K562 (cell line): ENCODE results near the gene HOXB7. TPM values are rescaled to one million over a fixed set of nuclear protein-coding genes. Genes with fewer than 3 reads are reported as not detected.
A peak's percentile ranks its signal among the peaks of the same experiment; 100 is the strongest.

Experiments used
- ADNP ChIP-seq: fragments of 200-800 bp; sonication (Bioruptor generic); IDR thresholded peaks from 2 replicates; pipeline ENCODE4 v1.6.1; 2016; ENCODE audit warnings: missing genetic modification characterization, missing compliant biosample characterization
- ARNT ChIP-seq, 2 experiments: fragments of 450-650 bp; IDR thresholded peaks; 2 replicates each; pipeline ENCODE4 v1.6.1; 2016; ENCODE audit warnings: mild to moderate bottlenecking in 1 of 2
- CREB1 ChIP-seq, 2 experiments: sonication (generic) in 1 of 2; formaldehyde crosslinking in 1 of 2; IDR thresholded peaks; 2 replicates each; pipeline versions ENCODE4 v1.6.1 to v1.8.0; 2012 to 2022; ENCODE audit warnings: inconsistent platforms in 1 of 2, mild to moderate bottlenecking in 1 of 2, missing genetic modification reagents in 1 of 2, moderate library complexity in 1 of 2
- ELK3 ChIP-seq: fragments of 450-650 bp; formaldehyde crosslinking; IDR thresholded peaks from 2 replicates; pipeline ENCODE4 v1.4.0; 2020; ENCODE audit warnings: mild to moderate bottlenecking
- ETS2 ChIP-seq: IDR thresholded peaks from 2 replicates; pipeline ENCODE4 v1.6.1; 2016; ENCODE audit warnings: borderline replicate concordance, missing genetic modification characterization, mild to moderate bottlenecking, moderate library complexity, missing compliant biosample characterization; ENCODE audit not compliant: poor library complexity, severe bottlenecking
- GTF3C2 ChIP-seq: IDR thresholded peaks from 3 replicates; pipeline ENCODE4 v1.6.1; 2011; ENCODE audit warnings: borderline replicate concordance, mild to moderate bottlenecking, moderate library complexity; ENCODE audit not compliant: insufficient read length; ENCODE audit errors: extremely low read depth
- HMG20A ChIP-seq: fragments of 450-650 bp; formaldehyde crosslinking; conservative IDR thresholded peaks from 2 replicates; pipeline ENCODE4 v1.4.0; 2020; ENCODE audit warnings: mild to moderate bottlenecking, mixed read lengths
- IRF2 ChIP-seq: sonication (generic); formaldehyde crosslinking; IDR thresholded peaks from 2 replicates; pipeline ENCODE4 v1.8.1; 2022; ENCODE audit warnings: mild to moderate bottlenecking, missing genetic modification reagents
- MEF2A ChIP-seq: IDR thresholded peaks from 2 replicates; pipeline ENCODE4 v1.6.1; 2011; ENCODE audit warnings: low read depth, mild to moderate bottlenecking, low read length, moderate library complexity; ENCODE audit not compliant: control insufficient read depth
- NCOA4 ChIP-seq: fragments of 450-650 bp; IDR thresholded peaks from 2 replicates; pipeline ENCODE4 v1.6.1; 2018; ENCODE audit warnings: mild to moderate bottlenecking; ENCODE audit not compliant: partially characterized antibody
- NFATC3 ChIP-seq: fragments of 450-650 bp; IDR thresholded peaks from 2 replicates; pipeline ENCODE4 v1.6.1; 2017; ENCODE audit warnings: mild to moderate bottlenecking
- NRF1 ChIP-seq, 2 experiments: fragments of 450-650 bp; IDR thresholded peaks in 1 of 2; conservative IDR thresholded peaks in 1 of 2; 2 replicates each; pipeline ENCODE4 v1.6.1; 2014; ENCODE audit warnings: mild to moderate bottlenecking in 2 of 2
- POLR3G ChIP-seq: IDR thresholded peaks from 2 replicates; pipeline ENCODE4 v1.6.1; 2011; ENCODE audit not compliant: insufficient read length, insufficient replicate concordance; ENCODE audit errors: extremely low read depth
- RFX5 ChIP-seq: IDR thresholded peaks from 2 replicates; pipeline ENCODE4 v1.6.1; 2011; ENCODE audit warnings: low read depth, mild to moderate bottlenecking, improper control_type of control experiment, low read length
- SNAPC5 ChIP-seq: fragments of 250-450 bp; sonication (Bioruptor Pico); IDR thresholded peaks from 2 replicates; pipeline ENCODE4 v1.8.0; 2021; ENCODE audit warnings: moderate library complexity, mild to moderate bottlenecking, inconsistent platforms
- TSHZ1 ChIP-seq: fragments of 250-450 bp; sonication (Bioruptor Pico); IDR thresholded peaks from 2 replicates; pipeline ENCODE4 v1.4.0; 2020; ENCODE audit warnings: mild to moderate bottlenecking, moderate library complexity
- WHSC1 ChIP-seq: IDR thresholded peaks from one replicate; pipeline ENCODE4 v1.6.1; 2012; ENCODE audit warnings: low read length, control low read depth, inconsistent platforms
- ZFPM2 ChIP-seq: fragments of 250-450 bp; sonication (Bioruptor Pico); IDR thresholded peaks from 2 replicates; pipeline ENCODE4 v1.5.1; 2022; ENCODE audit warnings: mild to moderate bottlenecking
- ZNF431 ChIP-seq: sonication (generic); formaldehyde crosslinking; IDR thresholded peaks from 2 replicates; pipeline ENCODE4 v1.8.0; 2022; ENCODE audit warnings: mild to moderate bottlenecking, missing genetic modification reagents
- ZNF551 ChIP-seq: fragments of 250-450 bp; sonication (Bioruptor Pico); IDR thresholded peaks from 2 replicates; pipeline ENCODE4 v1.5.0; 2021; ENCODE audit warnings: mild to moderate bottlenecking, moderate library complexity
- polyA plus RNA-seq, 8 experiments: library from polyadenylated mRNA; depleted of rRNA in 4 of 8; stranded (reverse) in 5 of 8; unstranded in 3 of 8; fragments of >200 nt; fragmentation: Nextera tagmentation in 2 of 8; fragmentation: Illumina TruSeq in 1 of 8; extraction: Ambion mirVana in 2 of 8; extraction: Trizol in 1 of 8; gene quantifications; 2 replicates each; pipeline versions ENCODE4 v1.2.1 to v1.2.3, GENCODE V29; 2011 to 2014; ENCODE audit warnings: inconsistent platforms in 1 of 8, missing spikeins in 1 of 8
- total RNA-seq, 7 experiments: library from RNA; depleted of rRNA in 6 of 7; stranded (reverse); fragments of >200 nt in 6 of 7; fragmentation: Illumina TruSeq in 2 of 7; extraction: Trizol in 2 of 7; gene quantifications; 2 replicates each; pipeline versions ENCODE4 v1.2.1 to v1.2.3, GENCODE V29; 2011 to 2021; ENCODE audit warnings: low replicate concordance in 1 of 7

Gene HOXB7
- total and polyA plus RNA-seq, 9 of the 15 experiments (the other 6 are each of a cell fraction or from before 2014, with no cell fraction given), result 5.5 to 16.7 (median 8.3) TPM

- TF ChIP-seq GTF3C2, result no peak
- no peak for TF ChIP-seq ZFPM2 (CRISPR knock-in tag)
- TF ChIP-seq HMG20A (CRISPR knock-in tag), result no peak
- TF ChIP-seq RFX5, result no peak
- no peak for TF ChIP-seq WHSC1
- no peak for TF ChIP-seq ZNF431 (CRISPR knock-in tag)
- TF ChIP-seq ADNP (tag), result no peak
- no peak for TF ChIP-seq POLR3G
- TF ChIP-seq NRF1 (conservative IDR thresholded peaks at IDR 0.05 in 1 of 2, IDR thresholded peaks at IDR 0.05 in 1 of 2), result peak; percentile 23 to 47; a peak in 1 of 4 replicates
- no peak for TF ChIP-seq ELK3 (CRISPR knock-in tag)
- TF ChIP-seq MEF2A, result no peak
- no peak for TF ChIP-seq ETS2 (tag)
- TF ChIP-seq TSHZ1 (CRISPR knock-in tag), result no peak
- TF ChIP-seq IRF2 (CRISPR knock-in tag), result no peak
- no peak for TF ChIP-seq ARNT (IDR thresholded peaks at IDR 0.05)
- no peak for TF ChIP-seq CREB1 (IDR thresholded peaks at IDR 0.05)
- peak; percentile 36; the same call in 1 of the 2 replicates for TF ChIP-seq CREB1 (CRISPR knock-in tag; IDR thresholded peaks at IDR 0.05)
- TF ChIP-seq NFATC3, result no peak
- no peak for TF ChIP-seq ZNF551 (CRISPR knock-in tag)
- no peak for TF ChIP-seq NCOA4
- no peak for TF ChIP-seq SNAPC5 (CRISPR knock-in tag)
Measured at GRCh38 chr17:48636177-48637018, 25.6 kb upstream of the HOXB7 start (continued).
